ENCODE measurements around the gene MYOM3. TPM values are rescaled to one million over a fixed set of nuclear protein-coding genes. Genes with fewer than 3 reads are reported as not detected.

The MYOM3 gene
- total and polyA plus RNA-seq, 2 donors: 0.29 to 7.7 TPM

GRCh38 chr1:24103408-24103807 is 8.5 kb downstream of the MYOM3 start:
- no peaks in the 10 kb centered on the region for H3K36me3 ChIP-seq (ENCODE audit: insufficient read depth)
- DNase-seq (ENCODE audit: extremely low spot score): no peak
- H3K4me1 ChIP-seq (ENCODE audit: insufficient read depth): no peaks in the 10 kb centered on the region
- WGBS: 69% methylated on average over 3 of the region's 3 CpGs
- H3K27ac ChIP-seq (ENCODE audit: low read depth): no peak overlapping the region
- no peak overlapping the region for H3K4me3 ChIP-seq (ENCODE audit: low read depth, low read length)

GRCh38 chr1:24102961-24103360 is 9.0 kb downstream of the MYOM3 start:
- no peaks in the 10 kb centered on the region for H3K4me1 ChIP-seq (ENCODE audit: insufficient read depth)
- H3K4me3 ChIP-seq (ENCODE audit: low read depth, low read length): no peak overlapping the region
- 73% methylated on average over 8 of the region's 8 CpGs for WGBS
- H3K36me3 ChIP-seq (ENCODE audit: insufficient read depth): no peaks in the 10 kb centered on the region
- H3K27ac ChIP-seq (ENCODE audit: low read depth): no peak overlapping the region
- DNase-seq (ENCODE audit: extremely low spot score): no peak

- H3K4me3 ChIP-seq (ENCODE audit: low read depth, low read length): no peak overlapping the region
- H3K36me3 ChIP-seq (ENCODE audit: insufficient read depth): no peaks in the 10 kb centered on the region
- H3K27ac ChIP-seq (ENCODE audit: low read depth): no peak overlapping the region
- WGBS: 66% methylated on average over 9 of the region's 9 CpGs
- no peaks in the 10 kb centered on the region for H3K4me1 ChIP-seq (ENCODE audit: insufficient read depth)
- DNase-seq (ENCODE audit: extremely low spot score): no peak
These were observed 9.9 kb downstream of the MYOM3 start for GRCh38 chr1:24101796-24102586.

GRCh38 chr1:24100945-24101737 is 10.8 kb downstream of the MYOM3 start:
- Histone ChIP-seq H3K4me1 (ENCODE audit: insufficient read depth) (no peaks in the 10 kb centered on the region), H3K4me3 (ENCODE audit: low read depth, low read length) (no peak overlapping the region), H3K36me3 (ENCODE audit: insufficient read depth) (no peaks in the 10 kb centered on the region), H3K27ac (ENCODE audit: low read depth) (no peak overlapping the region)
- DNase-seq (ENCODE audit: extremely low spot score): no peak
- 82% methylated on average over 13 of the region's 13 CpGs for WGBS

- 73% methylated on average over 12 of the region's 12 CpGs for WGBS
- Histone ChIP-seq H3K4me1 (ENCODE audit: insufficient read depth) (no peaks in the 10 kb centered on the region), H3K36me3 (ENCODE audit: insufficient read depth) (no peaks in the 10 kb centered on the region), H3K4me3 (ENCODE audit: low read depth, low read length) (no peak overlapping the region), H3K27ac (ENCODE audit: low read depth) (no peak overlapping the region)
- no peak for DNase-seq (ENCODE audit: extremely low spot score)
These were observed 12.8 kb downstream of the MYOM3 start for GRCh38 chr1:24098943-24099638.

GRCh38 chr1:24098102-24098501 is 13.8 kb downstream of the MYOM3 start:
- H3K27ac ChIP-seq (ENCODE audit: low read depth): no peak overlapping the region
- H3K36me3 ChIP-seq (ENCODE audit: insufficient read depth): no peaks in the 10 kb centered on the region
- 89% methylated on average over 5 of the region's 5 CpGs for WGBS
- no peak overlapping the region for H3K4me3 ChIP-seq (ENCODE audit: low read depth, low read length)
- no peak for DNase-seq (ENCODE audit: extremely low spot score)
- no peaks in the 10 kb centered on the region for H3K4me1 ChIP-seq (ENCODE audit: insufficient read depth)

GRCh38 chr1:24097663-24098062 is 14.3 kb downstream of the MYOM3 start:
- H3K4me1 ChIP-seq (ENCODE audit: insufficient read depth): no peaks in the 10 kb centered on the region
- 88% methylated on average over 11 of the region's 11 CpGs for WGBS
- H3K4me3 ChIP-seq (ENCODE audit: low read depth, low read length): no peak overlapping the region
- no peak overlapping the region for H3K27ac ChIP-seq (ENCODE audit: low read depth)
- no peaks in the 10 kb centered on the region for H3K36me3 ChIP-seq (ENCODE audit: insufficient read depth)
- no peak for DNase-seq (ENCODE audit: extremely low spot score)

GRCh38 chr1:24096739-24097103 is 15.2 kb downstream of the MYOM3 start:
- no peaks in the 10 kb centered on the region for H3K36me3 ChIP-seq (ENCODE audit: insufficient read depth)
- H3K4me3 ChIP-seq (ENCODE audit: low read depth, low read length): no peak overlapping the region
- no peaks in the 10 kb centered on the region for H3K4me1 ChIP-seq (ENCODE audit: insufficient read depth)
- WGBS: 84% methylated on average over 5 of the region's 5 CpGs
- no peak for DNase-seq (ENCODE audit: extremely low spot score)
- no peak overlapping the region for H3K27ac ChIP-seq (ENCODE audit: low read depth)

- no peak for DNase-seq (ENCODE audit: extremely low spot score)
- Histone ChIP-seq H3K36me3 (ENCODE audit: insufficient read depth) (no peaks in the 10 kb centered on the region), H3K4me1 (ENCODE audit: insufficient read depth) (no peaks in the 10 kb centered on the region), H3K27ac (ENCODE audit: low read depth) (no peak overlapping the region), H3K4me3 (ENCODE audit: low read depth, low read length) (no peak overlapping the region)
- WGBS: 86% methylated on average over 8 of the region's 8 CpGs
These were observed 15.8 kb downstream of the MYOM3 start for GRCh38 chr1:24096009-24096738.

GRCh38 chr1:24095140-24095859 is 16.6 kb downstream of the MYOM3 start:
- 68% methylated on average over 14 of the region's 14 CpGs for WGBS
- no peak overlapping the region for H3K27ac ChIP-seq (ENCODE audit: low read depth)
- no peaks in the 10 kb centered on the region for H3K4me1 ChIP-seq (ENCODE audit: insufficient read depth)

GRCh38 chr1:24094554-24094953 is 17.4 kb downstream of the MYOM3 start:
- WGBS: 71% methylated on average over 5 of the region's 5 CpGs
- Histone ChIP-seq H3K36me3 (ENCODE audit: insufficient read depth) (no peaks in the 10 kb centered on the region), H3K27ac (ENCODE audit: low read depth) (no peak overlapping the region), H3K4me1 (ENCODE audit: insufficient read depth) (no peaks in the 10 kb centered on the region), H3K4me3 (ENCODE audit: low read depth, low read length) (no peak overlapping the region)
- DNase-seq (ENCODE audit: extremely low spot score): no peak

More at GRCh38 chr1:24095140-24095859, 16.6 kb downstream of the MYOM3 start:
- Histone ChIP-seq H3K36me3 (ENCODE audit: insufficient read depth) (no peaks in the 10 kb centered on the region), H3K4me3 (ENCODE audit: low read depth, low read length) (no peak overlapping the region)
- no peak for DNase-seq (ENCODE audit: extremely low spot score)

- H3K4me3 ChIP-seq (ENCODE audit: low read depth, low read length): no peak overlapping the region
- no peaks in the 10 kb centered on the region for H3K4me1 ChIP-seq (ENCODE audit: insufficient read depth)
- H3K36me3 ChIP-seq (ENCODE audit: insufficient read depth): no peaks in the 10 kb centered on the region
- H3K27ac ChIP-seq (ENCODE audit: low read depth): no peak overlapping the region
- 71% methylated on average over 9 of the region's 9 CpGs for WGBS
- no peak for DNase-seq (ENCODE audit: extremely low spot score)
These were observed 18.2 kb downstream of the MYOM3 start for GRCh38 chr1:24093732-24094131.

GRCh38 chr1:24092979-24093378 is 19.0 kb downstream of the MYOM3 start:
- no peak for DNase-seq (ENCODE audit: extremely low spot score)
- 96% methylated on average over 9 of the region's 9 CpGs for WGBS
- H3K4me1 ChIP-seq (ENCODE audit: insufficient read depth): no peaks in the 10 kb centered on the region
- H3K36me3 ChIP-seq (ENCODE audit: insufficient read depth): no peaks in the 10 kb centered on the region
- H3K4me3 ChIP-seq (ENCODE audit: low read depth, low read length): no peak overlapping the region
- no peak overlapping the region for H3K27ac ChIP-seq (ENCODE audit: low read depth)

Measured in urinary bladder (tissue), 4 donors.